ENCODE data around the gene TMEM209.

DNA sequence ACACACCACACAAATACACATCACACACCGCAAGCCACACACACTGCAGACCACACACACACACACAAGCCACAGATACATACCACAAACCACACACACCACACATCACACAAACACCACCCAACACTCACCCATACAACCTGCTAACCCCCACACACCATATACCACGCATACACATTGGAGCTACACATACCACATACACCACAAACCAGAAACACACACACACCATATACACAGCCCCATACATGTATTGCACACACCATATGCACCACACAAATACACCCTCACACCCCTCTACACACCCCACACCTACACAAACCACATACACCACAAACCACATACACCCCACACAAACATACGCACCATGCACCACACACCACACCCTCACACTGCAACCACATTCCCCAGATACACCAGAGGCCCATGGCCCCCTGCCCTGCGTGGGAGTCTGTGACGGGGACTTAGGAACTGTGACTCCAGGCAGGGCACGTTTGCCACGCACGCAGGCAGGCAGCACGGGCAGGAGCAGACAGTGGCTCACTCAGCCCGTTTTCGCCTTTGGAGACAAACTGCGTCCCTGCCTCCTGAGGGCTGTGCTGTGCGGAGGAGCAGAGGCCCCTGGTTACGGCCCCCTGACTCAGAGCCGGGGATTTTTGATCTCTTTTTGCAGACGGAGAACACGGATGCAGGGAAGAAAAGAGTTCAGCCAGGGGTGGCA, 52.6 kb downstream of the TMEM209 start:
- TF ChIP-seq, protein P1, sequence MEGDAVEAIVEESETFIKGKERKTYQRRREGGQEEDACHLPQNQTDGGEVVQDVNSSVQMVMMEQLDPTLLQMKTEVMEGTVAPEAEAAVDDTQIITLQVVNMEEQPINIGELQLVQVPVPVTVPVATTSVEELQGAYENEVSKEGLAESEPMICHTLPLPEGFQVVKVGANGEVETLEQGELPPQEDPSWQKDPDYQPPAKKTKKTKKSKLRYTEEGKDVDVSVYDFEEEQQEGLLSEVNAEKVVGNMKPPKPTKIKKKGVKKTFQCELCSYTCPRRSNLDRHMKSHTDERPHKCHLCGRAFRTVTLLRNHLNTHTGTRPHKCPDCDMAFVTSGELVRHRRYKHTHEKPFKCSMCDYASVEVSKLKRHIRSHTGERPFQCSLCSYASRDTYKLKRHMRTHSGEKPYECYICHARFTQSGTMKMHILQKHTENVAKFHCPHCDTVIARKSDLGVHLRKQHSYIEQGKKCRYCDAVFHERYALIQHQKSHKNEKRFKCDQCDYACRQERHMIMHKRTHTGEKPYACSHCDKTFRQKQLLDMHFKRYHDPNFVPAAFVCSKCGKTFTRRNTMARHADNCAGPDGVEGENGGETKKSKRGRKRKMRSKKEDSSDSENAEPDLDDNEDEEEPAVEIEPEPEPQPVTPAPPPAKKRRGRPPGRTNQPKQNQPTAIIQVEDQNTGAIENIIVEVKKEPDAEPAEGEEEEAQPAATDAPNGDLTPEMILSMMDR (IDR thresholded peaks at IDR 0.05; ENCODE audit: low read depth, low read length) = no peak
- no peak for TF ChIP-seq POLR2A (IDR thresholded peaks at IDR 0.05; ENCODE audit: extremely low read depth, insufficient read length)
- TF ChIP-seq MAX (IDR thresholded peaks at IDR 0.05; ENCODE audit: low read depth, low read length) = no peak
- no peak for TF ChIP-seq MYC (IDR thresholded peaks at IDR 0.05; ENCODE audit: low read depth, low read length)
